ENCODE results near the gene DNASE1L2.

DNASE1L2 gene, protein sequence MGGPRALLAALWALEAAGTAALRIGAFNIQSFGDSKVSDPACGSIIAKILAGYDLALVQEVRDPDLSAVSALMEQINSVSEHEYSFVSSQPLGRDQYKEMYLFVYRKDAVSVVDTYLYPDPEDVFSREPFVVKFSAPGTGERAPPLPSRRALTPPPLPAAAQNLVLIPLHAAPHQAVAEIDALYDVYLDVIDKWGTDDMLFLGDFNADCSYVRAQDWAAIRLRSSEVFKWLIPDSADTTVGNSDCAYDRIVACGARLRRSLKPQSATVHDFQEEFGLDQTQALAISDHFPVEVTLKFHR

DNA sequence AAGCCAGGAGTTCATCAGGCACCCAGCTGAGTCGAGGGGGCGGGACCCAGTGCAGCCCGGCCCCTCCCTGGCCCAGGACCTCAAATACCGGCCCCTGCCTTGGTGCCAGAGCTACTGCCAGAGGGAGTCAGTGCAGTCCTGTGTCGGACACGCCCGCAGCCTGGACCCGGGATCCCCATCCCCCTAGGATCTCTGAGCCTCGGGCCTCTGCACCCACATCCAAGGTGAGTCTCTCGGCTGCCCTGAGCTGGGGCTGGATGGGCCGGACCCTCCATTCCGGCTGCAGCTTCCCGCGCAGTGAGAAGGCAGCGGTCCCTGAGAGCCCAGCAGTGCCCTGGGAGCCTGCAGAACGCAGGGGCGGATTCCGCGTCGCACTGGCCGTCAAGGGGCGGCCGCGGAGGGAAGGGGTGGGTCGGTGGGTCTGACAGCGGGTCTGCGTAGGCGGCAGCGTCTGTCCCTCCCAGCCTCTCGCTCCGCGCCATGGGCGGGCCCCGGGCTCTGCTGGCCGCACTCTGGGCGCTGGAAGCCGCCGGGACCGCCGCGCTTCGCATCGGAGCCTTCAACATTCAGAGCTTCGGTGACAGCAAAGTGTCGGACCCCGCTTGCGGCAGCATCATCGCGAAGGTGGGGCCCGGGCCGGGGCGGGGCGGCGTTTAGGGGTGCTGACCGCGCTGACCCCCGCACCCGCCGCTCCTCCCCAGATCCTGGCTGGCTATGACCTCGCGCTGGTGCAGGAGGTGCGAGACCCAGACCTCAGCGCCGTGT is at the start of gene DNASE1L2:
TSS of gene DNASE1L2 (plus strand) at position 108 of the 765 bp plus-strand sequence. CDS start at position 481, 373 bp downstream.
- no peak for TF ChIP-seq ZNF274 (IDR thresholded peaks at IDR 0.05; ENCODE audit: low read depth, low read length)
- no peak within 1 kb of the TSS for H3K4me3 ChIP-seq (ENCODE audit: low read length)

DNA sequence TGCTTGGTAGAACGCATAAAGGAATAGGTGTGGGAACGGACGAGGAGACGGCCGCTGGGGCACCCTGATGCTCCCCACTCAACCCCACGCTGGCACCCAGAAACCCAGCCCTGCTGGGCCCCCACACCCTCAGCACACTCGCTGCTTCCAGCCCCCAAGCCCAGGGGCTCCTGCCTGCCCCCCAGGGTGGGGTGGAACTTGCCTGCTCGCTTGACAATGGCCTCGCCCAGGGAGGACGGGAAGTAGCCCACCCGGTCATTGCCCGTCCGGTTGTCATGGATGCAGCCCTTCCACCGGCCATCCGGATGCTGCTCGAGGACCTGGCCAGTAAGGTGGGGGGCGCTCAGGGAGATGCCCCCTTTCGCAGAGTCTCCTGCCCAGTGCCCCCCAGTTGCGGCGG is 49.7 kb upstream of the DNASE1L2 start:
- TF ChIP-seq ZNF274 (IDR thresholded peaks at IDR 0.05; ENCODE audit: low read depth, low read length), result no peak
- H3K4me3 ChIP-seq (ENCODE audit: low read length), result no peak overlapping the region

DNA sequence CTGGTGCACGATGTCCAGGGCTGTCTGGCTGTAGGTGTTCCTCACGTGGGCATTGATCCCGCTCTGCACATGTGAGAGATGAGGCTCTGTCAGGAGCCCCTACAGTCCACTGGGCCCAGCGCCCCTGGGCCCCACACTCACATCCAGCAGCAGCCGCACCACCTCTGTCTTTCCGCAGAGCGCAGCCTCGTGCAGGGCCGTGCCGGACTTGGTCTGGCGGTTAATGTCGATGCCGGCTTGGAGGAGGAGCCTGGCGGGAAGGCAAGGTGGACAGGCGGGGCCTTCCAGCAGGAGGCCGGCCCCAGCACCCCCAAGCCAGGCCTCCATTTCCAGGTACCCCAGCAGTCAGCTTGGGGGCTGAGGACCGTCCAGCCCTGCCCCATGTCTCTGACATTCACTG is 49.0 kb upstream of the DNASE1L2 start:
- H3K4me3 ChIP-seq (ENCODE audit: low read length), result no peak overlapping the region
- no peak for TF ChIP-seq ZNF274 (IDR thresholded peaks at IDR 0.05; ENCODE audit: low read depth, low read length)

DNA sequence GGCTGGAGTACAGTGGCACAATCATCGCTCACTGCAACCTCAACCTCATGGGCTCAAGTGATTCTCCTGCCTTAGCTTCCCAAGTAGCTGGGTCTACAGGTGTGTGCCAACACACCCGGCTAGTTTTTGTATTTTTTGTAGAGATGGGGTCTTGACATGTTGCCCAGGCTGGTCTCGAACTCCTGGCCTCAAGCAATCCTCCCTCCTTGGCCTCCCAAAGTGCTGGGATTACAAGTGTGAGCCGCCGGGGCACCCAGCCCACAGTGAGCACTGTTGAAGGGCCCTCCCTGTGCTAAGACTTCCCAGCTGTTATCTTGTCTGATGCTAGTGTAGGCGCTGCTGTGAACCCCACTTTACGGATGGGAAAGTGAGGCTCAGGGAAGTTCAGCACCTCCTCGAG is 47.8 kb upstream of the DNASE1L2 start:
- TF ChIP-seq ZNF274 (IDR thresholded peaks at IDR 0.05; ENCODE audit: low read depth, low read length), result no peak
- no peak overlapping the region for H3K4me3 ChIP-seq (ENCODE audit: low read length)

DNA sequence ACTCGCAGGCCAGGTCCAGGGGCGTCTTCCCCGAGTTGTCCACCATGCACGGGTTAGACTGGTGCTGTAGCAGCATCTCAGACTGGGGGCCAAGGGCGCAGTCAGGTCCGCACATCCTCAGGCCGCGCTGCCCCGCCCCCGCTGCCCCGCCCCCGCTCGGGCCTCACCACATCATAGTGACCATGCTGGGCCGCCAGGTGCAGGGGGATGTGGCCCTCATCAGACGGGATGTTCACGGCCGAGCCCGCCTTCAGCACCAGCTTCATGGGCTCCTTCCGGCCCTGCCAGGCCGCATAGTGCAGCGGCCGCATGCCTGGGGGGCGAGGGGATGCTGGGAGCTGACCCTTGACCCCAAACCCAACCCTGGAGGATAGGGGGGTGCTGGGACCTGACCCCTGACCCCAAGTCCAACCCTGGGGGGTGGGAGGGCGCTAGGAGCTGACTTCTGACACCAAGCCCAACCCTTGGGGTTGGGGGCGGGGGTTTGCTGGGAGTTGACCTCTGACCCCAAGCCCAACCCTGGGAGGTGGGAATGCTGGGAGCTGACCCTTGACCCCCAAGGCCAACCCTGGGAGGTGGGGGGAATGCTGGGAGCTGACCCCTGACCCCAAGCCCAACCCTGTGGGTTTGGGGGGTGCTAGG is 46.9 kb upstream of the DNASE1L2 start:
- TF ChIP-seq ZNF274 (IDR thresholded peaks at IDR 0.05; ENCODE audit: low read depth, low read length), result no peak
- H3K4me3 ChIP-seq (ENCODE audit: low read length), result no peak overlapping the region

DNA sequence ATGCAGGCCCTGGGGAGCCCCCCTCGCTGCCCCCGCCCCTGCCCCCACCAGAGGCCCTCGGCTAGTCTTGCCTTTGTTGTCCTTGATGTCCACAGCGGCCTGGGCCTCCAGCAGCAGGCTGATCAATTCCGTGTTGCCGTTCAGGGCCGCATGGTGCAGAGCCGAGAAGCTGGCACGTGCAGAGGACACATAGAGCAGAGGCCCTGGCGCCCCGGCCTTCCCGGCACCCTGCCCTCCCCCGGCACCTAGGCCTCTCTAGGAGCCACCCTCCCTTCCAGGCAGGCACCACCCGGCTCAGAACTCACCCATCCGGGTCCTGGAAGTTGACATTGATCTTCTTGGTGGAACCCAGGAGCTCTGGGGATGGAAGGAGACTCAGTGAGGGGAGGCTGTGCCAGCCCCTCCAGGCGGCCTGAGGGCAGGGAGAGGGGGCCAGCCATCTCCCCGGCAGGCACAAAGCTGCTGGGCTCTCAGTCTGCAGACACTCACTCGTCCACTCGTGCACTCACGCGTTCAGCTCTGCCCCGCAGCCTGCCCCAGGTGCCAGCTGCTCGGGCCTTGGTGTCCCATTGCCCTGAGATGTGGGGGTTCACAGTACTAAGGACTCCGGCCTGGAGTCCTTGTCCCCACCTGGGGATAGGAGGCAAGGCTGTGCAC is 46.1 kb upstream of the DNASE1L2 start:
- no peak for TF ChIP-seq ZNF274 (IDR thresholded peaks at IDR 0.05; ENCODE audit: low read depth, low read length)
- no peak overlapping the region for H3K4me3 ChIP-seq (ENCODE audit: low read length)

DNA sequence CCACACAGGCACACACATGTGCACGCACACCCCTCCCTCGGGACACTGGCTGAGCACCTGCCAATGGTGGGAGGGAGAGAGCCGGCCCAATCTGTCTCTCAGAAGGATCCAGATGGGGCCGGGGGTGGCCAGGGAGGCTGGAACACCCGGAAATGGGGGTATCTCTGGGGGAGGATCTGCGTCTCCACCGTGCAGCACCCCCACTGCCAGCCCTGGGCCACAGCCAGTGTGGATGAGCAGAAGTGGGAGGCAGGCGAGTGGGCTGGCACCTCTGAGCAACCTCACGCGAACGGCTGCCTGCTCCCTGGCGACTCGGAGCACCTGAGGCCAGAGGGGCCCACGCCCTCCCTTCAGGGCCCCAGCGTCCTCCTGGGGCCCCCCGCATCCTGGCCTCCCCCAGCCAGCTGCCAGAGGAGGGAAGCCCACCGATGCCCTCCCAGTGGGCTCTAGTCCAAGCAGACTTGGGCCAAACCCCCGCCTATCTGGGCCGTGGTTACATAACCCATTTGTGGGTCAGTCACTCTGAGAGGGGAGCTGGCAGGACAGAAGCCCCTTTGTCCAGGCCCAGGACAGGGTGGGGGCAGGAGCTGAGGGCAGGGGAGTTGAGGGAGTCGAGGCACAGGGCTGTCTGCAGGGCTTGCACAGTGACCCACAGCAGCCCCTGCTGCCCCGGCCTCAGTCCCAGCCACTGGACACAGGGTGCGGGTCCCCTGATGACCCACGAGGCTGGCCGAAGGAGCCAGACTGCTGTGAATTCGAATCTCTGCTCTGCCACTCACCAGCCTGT is 45.4 kb upstream of the DNASE1L2 start:
- TF ChIP-seq ZNF274 (IDR thresholded peaks at IDR 0.05; ENCODE audit: low read depth, low read length), result no peak
- H3K4me3 ChIP-seq (ENCODE audit: low read length), result no peak overlapping the region

DNA sequence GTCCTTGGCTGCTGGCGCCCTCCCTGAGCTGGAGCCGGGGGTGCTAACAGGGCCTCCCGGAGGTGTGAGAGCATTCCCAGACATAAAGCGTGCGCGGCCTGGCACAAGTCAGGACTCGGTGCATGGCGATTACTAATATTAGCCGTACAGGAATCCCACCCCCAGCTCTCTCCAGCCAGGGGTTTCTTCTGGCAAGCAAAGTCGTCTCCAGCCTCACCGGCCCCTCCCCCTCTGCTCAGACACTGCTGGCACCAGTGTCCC is 44.9 kb upstream of the DNASE1L2 start:
- TF ChIP-seq ZNF274 (IDR thresholded peaks at IDR 0.05; ENCODE audit: low read depth, low read length), result no peak
- H3K4me3 ChIP-seq (ENCODE audit: low read length), result no peak overlapping the region

DNA sequence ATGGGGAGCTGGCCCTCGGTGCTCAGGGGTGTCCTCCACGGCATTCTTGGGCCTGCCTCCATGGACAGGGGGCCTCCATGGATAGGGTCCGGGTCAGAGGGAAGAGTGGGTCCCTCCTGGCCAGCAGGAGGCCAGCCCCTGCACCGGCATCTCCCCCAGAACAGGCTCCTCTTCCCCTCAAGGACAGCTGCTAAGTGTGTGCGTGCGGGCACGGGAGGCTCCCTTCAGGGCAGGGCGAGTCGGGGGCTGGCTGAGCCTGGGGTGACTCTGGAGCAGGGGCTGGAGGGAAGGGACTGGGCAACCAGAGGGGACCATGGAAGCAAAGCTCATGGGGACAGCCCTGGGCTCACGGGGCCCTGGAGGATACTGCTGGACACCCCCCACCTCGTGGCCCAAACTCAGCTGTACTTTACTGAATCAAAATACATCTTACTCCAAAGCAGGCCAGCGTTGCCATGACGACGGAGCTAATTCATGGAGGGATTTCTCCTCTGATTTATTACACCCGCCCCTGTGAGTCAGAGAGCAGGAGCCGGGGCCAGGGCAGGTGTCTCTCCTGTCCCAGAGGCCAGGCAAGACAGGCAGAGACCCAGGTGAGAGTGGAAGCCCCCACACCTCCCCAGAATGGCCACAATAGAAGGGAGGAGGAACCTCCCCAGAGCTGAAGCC is 41.9 kb upstream of the DNASE1L2 start:
- H3K4me3 ChIP-seq (ENCODE audit: low read length), result no peak overlapping the region
- no peak for TF ChIP-seq ZNF274 (IDR thresholded peaks at IDR 0.05; ENCODE audit: low read depth, low read length)

DNA sequence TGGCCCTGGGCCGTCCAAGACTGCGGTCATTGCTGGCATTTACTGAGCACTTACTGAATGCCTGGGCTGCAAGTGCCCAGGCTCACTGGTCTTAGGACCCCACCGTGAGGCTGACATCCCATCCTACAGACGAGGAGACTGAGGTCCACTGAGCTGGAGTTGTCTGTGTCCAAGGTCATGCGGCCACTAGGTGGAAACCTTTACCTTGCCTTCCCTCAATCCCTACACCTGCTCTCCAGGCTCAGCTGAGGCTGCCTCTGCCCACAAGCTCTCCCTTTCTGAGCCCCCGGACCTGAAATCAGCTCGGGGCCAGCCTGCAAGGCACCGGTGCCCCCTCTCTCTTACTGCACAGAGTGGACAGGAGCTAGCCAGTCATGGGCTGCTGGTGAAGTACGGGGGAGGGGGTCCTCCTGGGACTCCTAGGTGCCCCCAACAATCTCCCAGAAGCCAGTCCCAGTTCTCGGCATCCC is 41.4 kb upstream of the DNASE1L2 start:
- TF ChIP-seq ZNF274 (IDR thresholded peaks at IDR 0.05; ENCODE audit: low read depth, low read length), result no peak
- no peak overlapping the region for H3K4me3 ChIP-seq (ENCODE audit: low read length)

DNA sequence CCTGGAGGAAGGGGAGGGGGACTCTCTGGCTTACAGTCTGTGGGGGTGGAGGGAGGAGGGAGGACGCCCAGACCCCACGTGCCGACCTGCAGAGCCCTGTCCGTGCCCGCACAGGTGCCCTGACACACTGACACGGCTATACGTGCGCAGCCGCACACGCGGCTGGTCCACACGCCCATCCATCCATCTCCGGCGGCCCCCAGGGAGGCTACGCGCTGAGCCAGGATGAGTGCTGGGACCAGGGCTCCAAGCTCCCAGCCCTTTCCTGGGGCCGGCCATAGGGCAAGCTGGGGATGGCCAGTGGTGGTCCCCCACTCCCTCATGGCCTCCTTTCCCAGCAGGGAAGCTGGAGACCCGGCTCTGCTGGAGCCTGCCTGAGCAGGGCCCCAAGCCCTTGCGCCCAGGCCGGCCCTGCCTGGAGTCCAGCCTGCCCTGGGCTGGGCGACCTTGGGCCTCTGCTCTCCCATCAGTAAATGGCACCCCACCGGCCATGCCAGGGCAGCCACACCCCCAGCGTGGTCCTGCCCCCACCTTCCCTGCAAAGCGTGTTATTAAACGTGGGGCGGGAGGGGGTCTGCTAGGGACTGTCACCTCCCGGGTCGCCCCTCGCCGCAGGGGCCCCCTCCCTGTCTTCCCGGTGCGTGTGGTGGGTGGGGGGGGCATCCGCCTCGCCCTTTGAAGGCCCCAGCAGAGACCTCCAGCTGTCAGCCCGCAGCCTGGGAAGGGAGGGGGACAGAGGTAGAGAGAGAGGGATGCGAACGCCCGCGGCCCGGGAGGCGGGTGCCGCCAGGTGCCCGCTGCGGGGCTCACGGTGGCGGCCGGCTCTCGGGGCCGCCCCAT is 40.7 kb upstream of the DNASE1L2 start:
- no peak overlapping the region for H3K4me3 ChIP-seq (ENCODE audit: low read length)
- no peak for TF ChIP-seq ZNF274 (IDR thresholded peaks at IDR 0.05; ENCODE audit: low read depth, low read length)

DNA sequence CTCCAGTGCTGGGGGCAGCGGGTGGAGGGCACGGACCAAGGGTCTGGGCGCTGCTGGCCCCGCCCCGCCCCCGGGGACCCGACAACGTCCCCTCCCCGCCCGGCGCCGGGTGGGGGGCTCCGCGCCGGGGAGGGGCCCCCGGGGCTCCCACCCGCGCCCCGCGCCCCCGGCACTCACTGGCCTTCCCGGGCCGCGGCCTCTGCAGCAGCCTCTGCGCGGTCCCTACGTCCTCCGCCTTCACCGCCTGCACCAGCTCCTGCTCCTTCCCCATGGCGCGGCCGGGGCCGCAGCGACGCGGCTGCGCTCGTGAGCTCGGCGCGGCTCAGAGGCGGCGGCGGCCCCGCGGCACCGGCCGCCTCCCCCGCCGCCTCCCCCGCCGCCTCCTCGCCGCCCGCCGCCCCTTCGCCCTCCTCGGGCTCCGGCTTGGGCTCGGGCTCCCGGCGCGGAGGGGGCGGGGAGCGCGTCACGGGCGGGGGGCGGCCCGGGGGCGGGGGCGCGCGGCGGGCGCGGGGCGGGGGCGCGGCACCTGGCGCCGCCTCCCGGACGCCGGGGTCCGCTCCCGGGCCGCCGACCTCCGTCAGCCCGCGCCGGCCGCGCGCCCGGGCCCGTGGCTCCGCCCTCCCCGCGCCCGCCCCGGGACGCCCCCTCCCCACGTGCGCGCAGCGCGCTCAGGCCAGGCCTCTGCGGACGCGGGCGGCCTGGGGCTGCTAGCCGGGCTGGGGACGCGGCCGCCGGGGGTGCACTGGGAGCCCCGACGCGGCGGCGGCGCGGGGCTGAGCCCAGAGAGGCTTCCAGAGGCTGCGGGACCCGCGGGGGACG is 39.9 kb upstream of the DNASE1L2 start, which contains the start of gene CASKIN1:
TSS of gene CASKIN1 (minus strand) at position 444 of the 819 bp plus-strand sequence. CDS start at position 271, 173 bp downstream.
- TF ChIP-seq ZNF274 (IDR thresholded peaks at IDR 0.05; ENCODE audit: low read depth, low read length), result no peak
- H3K4me3 ChIP-seq (ENCODE audit: low read length), result no peak within 1 kb of the TSS
